GM13976 (cell line): ENCODE data around the gene RARB.

Source experiments
- DNase-seq: peaks from one replicate; pipeline ENCODE4 v3.0.0; 2012; ENCODE audit warnings: low spot score
- in situ Hi-C: fragments of 300-500 bp; cut with MboI; formaldehyde crosslinking; loops from one replicate; pipeline ENCODE4 v1.12.0; 2022; ENCODE audit warnings: low sequenced_read_pairs, mixed read lengths, inconsistent platforms; ENCODE audit not compliant: unreplicated experiment
- TF ChIP-seq, protein P1 (sequence below): IDR thresholded peaks from 2 replicates; pipeline ENCODE4 v1.5.1; 2012; ENCODE audit warnings: borderline replicate concordance, mild to moderate bottlenecking; ENCODE audit not compliant: insufficient read depth; ENCODE audit errors: extremely low read depth, missing control alignments, control extremely low read depth

Gene RARB

DNA sequence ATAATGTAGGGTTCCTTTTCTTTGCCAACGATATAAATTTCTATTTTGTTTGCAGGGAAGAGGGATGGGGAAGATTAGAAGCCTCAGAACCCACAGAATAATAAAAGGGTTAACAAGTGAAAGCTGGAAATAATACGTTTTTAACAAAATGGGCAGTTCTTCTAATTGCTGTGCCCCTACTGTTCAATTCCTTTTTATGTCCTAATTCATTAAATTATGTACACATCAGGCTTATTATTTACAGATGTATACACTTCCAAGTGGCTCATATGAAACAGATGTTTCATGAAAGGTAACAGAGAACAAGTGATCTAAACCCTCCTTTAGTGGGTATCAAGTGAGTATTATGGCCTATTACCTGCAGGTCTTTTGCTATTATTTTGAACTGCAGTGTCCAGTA lies 16.2 kb downstream of the RARB start:
- TF ChIP-seq, protein P1, sequence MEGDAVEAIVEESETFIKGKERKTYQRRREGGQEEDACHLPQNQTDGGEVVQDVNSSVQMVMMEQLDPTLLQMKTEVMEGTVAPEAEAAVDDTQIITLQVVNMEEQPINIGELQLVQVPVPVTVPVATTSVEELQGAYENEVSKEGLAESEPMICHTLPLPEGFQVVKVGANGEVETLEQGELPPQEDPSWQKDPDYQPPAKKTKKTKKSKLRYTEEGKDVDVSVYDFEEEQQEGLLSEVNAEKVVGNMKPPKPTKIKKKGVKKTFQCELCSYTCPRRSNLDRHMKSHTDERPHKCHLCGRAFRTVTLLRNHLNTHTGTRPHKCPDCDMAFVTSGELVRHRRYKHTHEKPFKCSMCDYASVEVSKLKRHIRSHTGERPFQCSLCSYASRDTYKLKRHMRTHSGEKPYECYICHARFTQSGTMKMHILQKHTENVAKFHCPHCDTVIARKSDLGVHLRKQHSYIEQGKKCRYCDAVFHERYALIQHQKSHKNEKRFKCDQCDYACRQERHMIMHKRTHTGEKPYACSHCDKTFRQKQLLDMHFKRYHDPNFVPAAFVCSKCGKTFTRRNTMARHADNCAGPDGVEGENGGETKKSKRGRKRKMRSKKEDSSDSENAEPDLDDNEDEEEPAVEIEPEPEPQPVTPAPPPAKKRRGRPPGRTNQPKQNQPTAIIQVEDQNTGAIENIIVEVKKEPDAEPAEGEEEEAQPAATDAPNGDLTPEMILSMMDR, result no peak
- no peak for DNase-seq
- in situ Hi-C loops, result no loop called here

DNA sequence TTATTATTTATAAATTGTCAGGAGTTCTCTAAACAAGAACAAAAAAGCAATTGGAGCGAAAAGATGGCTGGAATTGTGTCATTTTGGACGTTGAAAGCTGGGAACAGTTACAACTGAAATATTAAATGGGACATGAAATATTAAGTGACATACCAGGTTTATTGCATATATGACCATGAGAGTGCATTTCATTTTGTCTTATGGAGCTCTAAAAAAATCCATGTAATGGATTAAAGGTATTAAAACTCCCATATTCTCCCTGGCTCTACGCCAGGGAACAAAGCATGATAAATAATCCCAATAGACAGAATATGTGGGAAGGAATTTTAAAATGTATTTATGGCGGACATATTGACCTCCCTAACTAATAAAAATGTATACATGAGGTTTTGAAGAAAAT lies 17.7 kb downstream of the RARB start:
- no peak for DNase-seq
- in situ Hi-C loops, result no loop called here
- TF ChIP-seq, protein P1, result no peak

DNA sequence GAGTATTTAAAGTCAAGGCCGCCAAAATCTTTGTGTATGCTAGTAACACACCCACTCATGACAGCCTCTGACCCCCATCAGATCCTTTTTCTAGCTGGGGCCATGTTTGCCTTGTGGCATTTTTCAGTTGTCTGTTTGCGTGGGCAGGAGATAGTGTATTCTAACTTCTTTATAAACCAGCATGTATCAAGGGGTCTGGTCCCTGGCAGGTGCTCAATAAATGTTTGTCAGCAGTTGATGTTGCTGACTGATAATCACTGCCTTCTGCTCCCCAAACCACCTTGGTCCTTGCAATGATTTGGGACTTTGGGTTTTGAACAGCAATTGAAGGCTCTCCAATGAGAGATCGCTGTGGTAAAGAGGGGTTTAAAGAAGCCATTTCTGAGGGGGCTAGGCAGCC lies 19.2 kb downstream of the RARB start:
- TF ChIP-seq, protein P1, result no peak

DNA sequence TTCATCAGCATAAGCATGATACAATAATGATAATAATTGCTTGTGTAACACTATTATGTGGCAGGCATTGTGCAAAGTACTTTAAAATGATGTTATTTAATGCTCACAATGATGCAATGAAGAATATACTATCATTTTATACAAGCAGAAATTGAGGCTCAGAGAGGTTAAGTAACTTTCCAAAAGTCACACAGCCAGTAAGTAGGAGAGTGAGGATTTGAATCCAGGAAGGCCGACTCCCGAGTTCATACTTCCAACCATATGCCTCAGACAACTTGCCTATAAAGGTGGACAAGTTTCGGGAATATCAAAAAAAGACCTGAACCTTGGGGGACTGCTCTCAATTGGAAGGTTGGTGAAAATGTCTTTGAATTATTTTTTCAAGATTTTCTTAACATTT lies 19.9 kb downstream of the RARB start:
- no peak for DNase-seq
- in situ Hi-C loops, result no loop called here
- TF ChIP-seq, protein P1, result no peak

More for the DNA sequence above, 19.2 kb downstream of the RARB start:
- in situ Hi-C loops, result no loop called here
- no peak for DNase-seq

DNA sequence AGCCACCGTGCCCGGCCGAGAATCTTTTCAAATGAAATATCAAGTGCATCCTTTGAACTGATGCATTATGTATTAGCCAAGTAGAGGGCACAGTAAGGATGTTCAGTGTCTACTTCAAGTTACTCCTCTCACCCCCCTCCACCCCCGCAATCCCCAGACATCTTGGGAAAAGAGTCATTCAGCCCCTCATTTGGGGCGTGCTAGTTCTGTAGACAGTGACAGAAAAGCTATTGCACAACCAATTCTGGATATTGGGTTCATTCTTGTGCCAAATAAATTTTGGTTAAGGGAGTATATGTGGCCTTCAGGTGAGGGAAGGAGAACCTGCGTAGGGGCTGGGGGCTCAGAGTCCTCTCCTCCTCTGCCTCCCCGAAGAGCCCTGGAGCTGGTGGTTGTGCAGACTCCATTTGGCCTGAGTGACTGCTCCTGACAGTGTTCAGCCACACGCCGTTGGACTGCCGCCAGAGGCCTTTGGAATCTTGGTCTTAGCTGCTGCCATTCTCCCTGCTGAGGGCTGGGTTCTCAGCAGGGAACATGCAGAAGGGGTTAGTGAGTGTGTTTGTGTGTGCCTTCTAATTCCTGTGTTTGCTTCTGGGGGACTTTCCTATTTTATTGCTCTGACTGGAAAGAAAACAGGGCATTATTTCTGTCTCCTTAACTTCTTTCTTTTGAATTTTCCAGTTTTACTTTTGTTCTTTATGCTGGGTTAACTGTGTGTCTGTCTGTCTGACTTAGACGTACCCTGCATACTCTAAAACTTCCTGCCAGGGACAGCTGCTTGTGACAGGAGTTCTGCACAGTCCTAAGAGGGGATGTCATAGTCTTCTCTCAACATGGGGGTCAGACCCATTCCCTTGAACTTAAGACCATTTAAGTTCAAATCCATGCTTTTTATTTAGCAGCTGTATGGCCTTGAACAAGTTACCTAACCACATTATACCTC lies 21.0 kb downstream of the RARB start:
- in situ Hi-C loops, result no loop called here
- TF ChIP-seq, protein P1, result no peak
- DNase-seq, result no peak

DNA sequence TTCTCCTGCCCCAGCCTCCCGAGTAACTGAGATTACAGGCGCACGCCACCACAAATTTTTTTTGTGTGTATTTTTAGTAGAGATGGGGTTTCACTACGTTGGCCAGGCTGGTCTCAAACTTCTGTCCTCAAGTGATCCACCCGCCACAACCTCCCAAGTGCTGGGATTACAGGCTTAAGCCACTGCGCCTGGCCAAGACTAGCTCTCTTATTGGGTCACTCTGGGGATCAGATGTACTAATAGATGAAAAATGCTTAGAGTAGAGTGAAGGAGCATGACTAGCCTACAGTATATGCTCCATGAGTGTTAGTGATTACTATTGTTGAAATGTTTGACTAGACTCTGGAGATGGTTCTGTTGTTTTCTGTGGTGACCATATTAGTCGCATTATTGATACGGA lies 21.8 kb downstream of the RARB start:
- in situ Hi-C loops, result no loop called here
- TF ChIP-seq, protein P1, result no peak
- DNase-seq, result no peak
